Fibroblast of lung (primary cell): ENCODE measurements around the gene CYP24A1. TPM values are rescaled to one million over a fixed set of nuclear protein-coding genes. Genes with fewer than 3 reads are reported as not detected.

ENCODE experiments used
- DNase-seq, 2 donors: peaks; one replicate each; pipeline versions ENCODE4 v3.0.0 to v3.0.0-alpha.2; 2010; ENCODE audit warnings: low read depth in 2 of 2
- H2AFZ ChIP-seq: 2 replicates; pipeline ENCODE4 v1.5.1; 2012; ENCODE audit warnings: low read length, control low read depth, inconsistent platforms
- H3K27ac ChIP-seq: 2 replicates; pipeline ENCODE4 v1.5.1; 2011; ENCODE audit warnings: low read length, control low read depth; ENCODE audit not compliant: insufficient read depth
- H3K27me3 ChIP-seq: 2 replicates; pipeline ENCODE4 v1.5.1; 2011; ENCODE audit warnings: mild to moderate bottlenecking, low read length; ENCODE audit not compliant: control insufficient read depth, insufficient read depth
- H3K36me3 ChIP-seq: 2 replicates; pipeline ENCODE4 v1.5.1; 2011; ENCODE audit warnings: low read length; ENCODE audit not compliant: control insufficient read depth, insufficient read depth
- H3K4me1 ChIP-seq: 2 replicates; pipeline ENCODE4 v1.5.1; 2011; ENCODE audit warnings: low read length; ENCODE audit not compliant: control insufficient read depth, insufficient read depth; ENCODE audit errors: extremely low read depth
- H3K4me2 ChIP-seq: 2 replicates; pipeline ENCODE4 v1.5.1; 2011; ENCODE audit warnings: low read length, control low read depth; ENCODE audit not compliant: insufficient read depth; ENCODE audit errors: extremely low read depth
- H3K4me3 ChIP-seq, 4 experiments: fragments of 200-600 bp in 1 of 4; sonication (generic) in 1 of 4; replicated peaks in 1 of 4; 2 replicates each; pipeline ENCODE4 v1.5.1; 2011 to 2016; ENCODE audit warnings: low read length in 4 of 4, low read depth in 3 of 4, mild to moderate bottlenecking in 3 of 4, control low read depth in 2 of 4, inconsistent platforms in 1 of 4, mixed read lengths in 1 of 4; ENCODE audit not compliant: insufficient read depth in 1 of 4; ENCODE audit errors: control extremely low read depth in 1 of 4
- H3K79me2 ChIP-seq: 2 replicates; pipeline ENCODE4 v1.5.1; 2012; ENCODE audit warnings: mild to moderate bottlenecking, low read length, inconsistent platforms; ENCODE audit not compliant: control insufficient read depth, insufficient read depth
- H3K9ac ChIP-seq: 2 replicates; pipeline ENCODE4 v1.5.1; 2011; ENCODE audit warnings: mild to moderate bottlenecking, low read length, control low read depth; ENCODE audit not compliant: insufficient read depth
- H3K9me3 ChIP-seq: 2 replicates; pipeline ENCODE4 v1.5.1; 2012; ENCODE audit warnings: low read depth, low read length; ENCODE audit not compliant: control insufficient read depth, insufficient read depth
- H4K20me1 ChIP-seq: 2 replicates; pipeline ENCODE4 v1.5.1; 2011; ENCODE audit warnings: low read length; ENCODE audit not compliant: control insufficient read depth, insufficient read depth; ENCODE audit errors: extremely low read depth
- CTCF ChIP-seq, 2 donors: IDR thresholded peaks in 1 of 2; conservative IDR thresholded peaks in 1 of 2; 1 replicate in 1 of 2; 2 replicates in 1 of 2; pipeline ENCODE4 v1.5.1; 2011 to 2012; ENCODE audit warnings: low read length in 2 of 2, control low read depth in 1 of 2, inconsistent platforms in 1 of 2, low read depth in 1 of 2, mild to moderate bottlenecking in 1 of 2
- EZH2 ChIP-seq: IDR thresholded peaks from 2 replicates; pipeline ENCODE4 v1.5.1; 2012; ENCODE audit warnings: low read length, control low read depth, mild to moderate bottlenecking; ENCODE audit errors: missing control alignments
- polyA plus RNA-seq, 2 donors: library from polyadenylated mRNA; depleted of rRNA in 1 of 2; stranded (reverse) in 1 of 2; unstranded in 1 of 2; fragments of >200 nt; gene quantifications; 2 replicates each; pipeline ENCODE4 v1.2.1, GENCODE V29; 2011 to 2012; ENCODE audit warnings: missing spikeins in 1 of 2
- total RNA-seq: library from RNA; depleted of rRNA; stranded (reverse); fragments of >200 nt; gene quantifications from 2 replicates; pipeline ENCODE4 v1.2.1, GENCODE V29; 2014

CYP24A1 gene
- total and polyA plus RNA-seq, 2 donors (not counting 1 experiment from before 2014, with no cell fraction given): not detected

GRCh38 chr20:54153847-54154246 lies 19.9 kb downstream of the CYP24A1 start:
- Histone ChIP-seq H3K27me3 (peaks cover 4% of the 10 kb centered on the region), H3K4me1 (no peaks in the 10 kb centered on the region), H3K4me2 (no peak overlapping the region), H3K4me3 (no peak overlapping the region), H3K9ac (no peak overlapping the region), H3K36me3 (no peaks in the 10 kb centered on the region), H2AFZ (no peak overlapping the region), H4K20me1 (no peaks in the 10 kb centered on the region), H3K27ac (no peak overlapping the region), H3K79me2 (no peaks in the 10 kb centered on the region), H3K9me3 (no peaks in the 10 kb centered on the region)
- no peak for TF ChIP-seq CTCF (conservative IDR thresholded peaks at IDR 0.05 in 1 of 2, IDR thresholded peaks at IDR 0.05 in 1 of 2; ENCODE audit: low read depth in 1 of 2, low read length in 2 of 2)
- TF ChIP-seq EZH2: no peak
- DNase-seq: no peak

DNA sequence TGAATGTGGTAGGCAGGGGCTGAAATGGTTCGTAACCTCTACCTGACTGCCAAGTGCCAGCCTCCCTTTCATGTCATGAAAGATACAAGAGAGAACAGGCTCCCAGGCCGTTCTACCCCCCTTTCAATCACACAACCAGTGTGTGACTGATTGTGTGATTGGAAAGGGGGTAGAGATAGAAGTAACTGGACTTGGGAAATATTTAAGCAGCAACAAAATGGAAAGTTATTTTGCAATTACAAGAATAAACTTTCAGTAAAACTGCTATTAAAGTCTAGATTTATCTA lies 20.8 kb downstream of the CYP24A1 start:
- Histone ChIP-seq H3K9me3 (no peaks in the 10 kb centered on the region), H4K20me1 (no peaks in the 10 kb centered on the region), H3K27ac (no peak overlapping the region), H3K9ac (no peak overlapping the region), H3K27me3 (peaks cover 4% of the 10 kb centered on the region), H3K79me2 (no peaks in the 10 kb centered on the region), H3K4me3 (no peak overlapping the region), H3K4me1 (no peaks in the 10 kb centered on the region), H2AFZ (no peak overlapping the region), H3K4me2 (no peak overlapping the region), H3K36me3 (no peaks in the 10 kb centered on the region)
- DNase-seq: no peak
- no peak for TF ChIP-seq CTCF (conservative IDR thresholded peaks at IDR 0.05 in 1 of 2, IDR thresholded peaks at IDR 0.05 in 1 of 2; ENCODE audit: low read depth in 1 of 2, low read length in 2 of 2)
- TF ChIP-seq EZH2: no peak

- DNase-seq: no peak
- Histone ChIP-seq H3K9ac (no peak overlapping the region), H3K36me3 (no peaks in the 10 kb centered on the region), H4K20me1 (no peaks in the 10 kb centered on the region), H3K27me3 (peaks cover 4% of the 10 kb centered on the region), H3K4me2 (no peak overlapping the region), H3K9me3 (no peaks in the 10 kb centered on the region), H2AFZ (no peak overlapping the region), H3K79me2 (no peaks in the 10 kb centered on the region), H3K4me1 (no peaks in the 10 kb centered on the region), H3K27ac (no peak overlapping the region), H3K4me3 (no peak overlapping the region)
- TF ChIP-seq CTCF (conservative IDR thresholded peaks at IDR 0.05 in 1 of 2, IDR thresholded peaks at IDR 0.05 in 1 of 2; ENCODE audit: low read depth in 1 of 2, low read length in 2 of 2) (no peak), EZH2 (no peak)
Measured at GRCh38 chr20:54152227-54153040, 21.4 kb downstream of the CYP24A1 start.
